ENCODE data around the gene DEXI.

- TF ChIP-seq POLR2AphosphoS5 (IDR thresholded peaks at IDR 0.05; ENCODE audit: borderline replicate concordance, low read depth, low read length) (no peak), FOXP2 (optimal IDR thresholded peaks at IDR 0.05; ENCODE audit: control extremely low read depth, extremely low read length, insufficient read depth) (no peak), EZH2 (IDR thresholded peaks at IDR 0.05) (no peak)
Measured at GRCh38 chr16:10941127-10941933, 938 bp downstream of the DEXI start.
